ENCODE measurements around the gene TMEM53. TPM values are rescaled to one million over a fixed set of nuclear protein-coding genes. Genes with fewer than 3 reads are reported as not detected.

The TMEM53 gene
- total and polyA plus RNA-seq, 2 of the 8 experiments (the other 6 are each of a cell fraction or from before 2014, with no cell fraction given), result 6.7 to 27.9 TPM

- no peaks in the 10 kb centered on the region for H3K9me3 ChIP-seq (ENCODE audit: insufficient read depth in 2 of 2, low read depth in 1 of 2, low read length in 1 of 2)
- FAIRE-seq (no peak), DNase-seq (ENCODE audit: low read depth in 1 of 2, low spot score in 2 of 2) (no peak)
- no peak overlapping the region for H2AFZ ChIP-seq (ENCODE audit: low read length)
- no peaks in the 10 kb centered on the region for H3K79me1 ChIP-seq (ENCODE audit: low read depth, low read length)
- no peaks in the 10 kb centered on the region; a peak in 2 of 8 replicates for H3K36me3 ChIP-seq (ENCODE audit: control insufficient read depth in 2 of 4, insufficient read depth in 4 of 4, low read length in 3 of 4)
- WGBS, 2 experiments (ENCODE audit: extremely low coverage in 1 of 2, insufficient coverage in 1 of 2, insufficient read length in 1 of 2, insufficient replicate concordance in 2 of 2, low coverage in 1 of 2, low lambda C conversion rate in 2 of 2, missing lambda C conversion rate in 1 of 2), result 90% methylated on average over 4 of the region's 4 CpGs; no CpG with 5 or more reads in 1 of the 2 experiments
- no peak overlapping the region for H3K4me3 ChIP-seq (ENCODE audit: extremely low read depth in 1 of 4, insufficient read depth in 2 of 4, low read depth in 3 of 4, low read length in 4 of 4)
- no peak overlapping the region for H2BK20ac ChIP-seq (ENCODE audit: low read length)
- no peak overlapping the region for H3K14ac ChIP-seq (ENCODE audit: insufficient read length)
- ChIA-PET CTCF (ENCODE audit: partially characterized antibody) (interaction anchor here (1.3 to 1.4 kb wide), 2 partner anchors 23 to 27 kb away, joined by 3 to 6 read pairs; no protein-coding TSS in a partner anchor), POLR2A (ENCODE audit: partially characterized antibody) (interaction anchor here (1.2 to 2.2 kb wide), 2 partner anchors 9 to 43 kb away, joined by 3 to 7 read pairs; no protein-coding TSS in a partner anchor)
- no peak overlapping the region for H2AK5ac ChIP-seq (ENCODE audit: low read depth, low read length)
- H3K23ac ChIP-seq (ENCODE audit: insufficient read length), result no peak overlapping the region
- no peak for TF ChIP-seq SRF (IDR thresholded peaks at IDR 0.05; ENCODE audit: low read depth, low read length)
- TF ChIP-seq SP1 (IDR thresholded peaks at IDR 0.05; ENCODE audit: low read depth, low read length), result no peak
- TF ChIP-seq SIX5 (IDR thresholded peaks at IDR 0.05; ENCODE audit: low read depth, low read length), result no peak
- no peak for TF ChIP-seq JUN (IDR thresholded peaks at IDR 0.05; ENCODE audit: low read depth, low read length)
- no peak for TF ChIP-seq SAP30 (IDR thresholded peaks at IDR 0.05; ENCODE audit: insufficient read depth, insufficient replicate concordance, low read length)
- no peak for TF ChIP-seq POLR2A (IDR thresholded peaks at IDR 0.05; ENCODE audit: control extremely low read depth in 1 of 2, low read depth in 2 of 2, low read length in 2 of 2)
- no peak for TF ChIP-seq E2F6 (IDR thresholded peaks at IDR 0.05)
- no peak for TF ChIP-seq EGR1 (IDR thresholded peaks at IDR 0.05; ENCODE audit: borderline replicate concordance, low read depth, low read length)
- no peak overlapping the region for H2BK5ac ChIP-seq (ENCODE audit: low read depth, low read length)
- H3K4ac ChIP-seq (replicated peaks; ENCODE audit: insufficient read length, low read depth, low read length), result no peak overlapping the region
- H4K5ac ChIP-seq (ENCODE audit: insufficient read length, low read depth, low read length), result no peak overlapping the region
- no peaks in the 10 kb centered on the region for H3K27me3 ChIP-seq (replicated peaks in 1 of 4; ENCODE audit: control insufficient read depth in 3 of 4, extremely low read depth in 1 of 4, insufficient read depth in 3 of 4, low read length in 3 of 4)
- H2BK120ac ChIP-seq (replicated peaks; ENCODE audit: low read depth, low read length), result no peak overlapping the region
- no peak overlapping the region for H2BK15ac ChIP-seq (ENCODE audit: low read length)
- no peak overlapping the region for H3K18ac ChIP-seq (ENCODE audit: extremely low read depth, low read length)
- peaks cover 5 to 14% (median 9%) of the 10 kb centered on the region in 4 experiments; a peak in 6 of 7 replicates for H3K4me1 ChIP-seq (replicated peaks in 1 of 4; ENCODE audit: control insufficient read depth in 3 of 4, insufficient read depth in 4 of 4, low read length in 3 of 4)
- no peak overlapping the region for H3K56ac ChIP-seq (replicated peaks; ENCODE audit: insufficient read length, low read depth, low read length)
- H3K4me2 ChIP-seq (ENCODE audit: insufficient read depth in 1 of 2, low read depth in 2 of 2, low read length in 2 of 2), result no peak overlapping the region
- no peaks in the 10 kb centered on the region for H4K20me1 ChIP-seq (replicated peaks in 1 of 2; ENCODE audit: control insufficient read depth in 1 of 2, insufficient read depth in 2 of 2, low read length in 2 of 2)
- no peak overlapping the region for H4K8ac ChIP-seq (ENCODE audit: extremely low read depth, insufficient read depth, low read length)
- no peak overlapping the region for H3K27ac ChIP-seq (ENCODE audit: low read depth, low read length)
- no peak overlapping the region for H2BK12ac ChIP-seq (ENCODE audit: low read depth, low read length)
- H4K91ac ChIP-seq (replicated peaks; ENCODE audit: insufficient read length, low read length), result no peak overlapping the region
- no peaks in the 10 kb centered on the region for H3K79me2 ChIP-seq (ENCODE audit: control insufficient read depth in 1 of 2, insufficient read depth in 2 of 2, low read length in 2 of 2)
- H3K9ac ChIP-seq (replicated peaks in 1 of 4; ENCODE audit: extremely low read depth in 1 of 4, low read depth in 3 of 4, low read length in 3 of 4), result no peak overlapping the region
- peaks cover 8% of the 10 kb centered on the region for H3K23me2 ChIP-seq (ENCODE audit: low read depth, low read length)
Observed at GRCh38 chr1:44678626-44679025, 4.3 kb upstream of the TMEM53 start.

All from H1 (cell line).